Activated CD4-positive, alpha-beta T cell treated with anti-CD3 and anti-CD28 coated beads for 4 hours (primary cell): ENCODE results near the gene SUPT3H.
"Not testable (repeated sequence)": the region's sequence is repeated elsewhere in the genome, so short reads cannot be mapped to it uniquely, and the experiment has no call there.

Source experiments
- DNase-seq, 2 donors: peaks; one replicate each; pipeline ENCODE4 v3.0.0-alpha.2; 2020

The SUPT3H gene

DNA sequence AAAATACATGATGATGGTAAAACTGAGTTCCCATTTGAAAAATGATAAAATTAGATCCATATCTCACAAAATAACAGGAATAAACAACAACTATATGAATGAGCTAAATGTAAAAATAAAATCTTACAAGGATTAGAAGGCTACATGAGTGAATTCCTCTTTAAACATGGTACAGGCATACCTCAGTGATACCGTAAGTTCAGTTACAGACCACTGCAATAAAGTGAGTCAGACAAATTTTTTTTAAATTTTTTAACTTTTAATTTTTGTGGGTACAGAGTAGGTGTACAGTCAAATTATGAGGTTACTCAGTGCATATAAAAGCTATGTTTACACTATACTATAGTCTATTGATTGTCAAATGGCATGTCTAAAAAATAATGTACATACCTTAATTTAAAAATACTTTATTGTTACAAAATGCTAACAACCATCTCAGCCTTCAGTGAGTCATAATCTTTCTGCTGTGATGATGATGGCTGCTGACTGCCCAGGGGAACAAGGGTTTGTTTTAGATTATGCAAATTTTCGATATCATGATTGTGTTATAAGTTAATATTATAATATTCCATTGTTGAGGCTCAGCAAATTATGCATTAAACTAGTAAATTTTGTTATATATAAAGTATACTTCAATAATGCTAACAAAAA, 272.4 kb downstream of the SUPT3H start:
- DNase-seq = no peak

DNA sequence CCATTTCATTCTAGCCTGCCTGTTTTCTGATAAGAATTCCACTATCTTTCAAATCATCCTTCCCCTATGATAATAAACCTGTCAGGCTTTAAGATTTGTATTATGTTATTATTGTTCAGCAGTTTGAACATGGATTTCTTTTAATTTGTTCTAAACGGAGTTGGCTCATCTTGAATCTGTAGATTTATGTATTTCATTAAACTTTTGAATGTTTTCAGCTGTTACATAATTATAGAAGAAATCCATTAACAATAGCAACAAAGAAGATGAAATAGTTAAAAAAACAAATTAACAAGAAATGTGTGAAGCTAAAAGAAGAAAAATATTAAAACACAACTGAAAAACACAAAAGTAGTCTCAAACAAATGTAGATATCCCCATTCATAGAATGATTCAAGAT, 273.3 kb downstream of the SUPT3H start:
- DNase-seq = no peak

DNA sequence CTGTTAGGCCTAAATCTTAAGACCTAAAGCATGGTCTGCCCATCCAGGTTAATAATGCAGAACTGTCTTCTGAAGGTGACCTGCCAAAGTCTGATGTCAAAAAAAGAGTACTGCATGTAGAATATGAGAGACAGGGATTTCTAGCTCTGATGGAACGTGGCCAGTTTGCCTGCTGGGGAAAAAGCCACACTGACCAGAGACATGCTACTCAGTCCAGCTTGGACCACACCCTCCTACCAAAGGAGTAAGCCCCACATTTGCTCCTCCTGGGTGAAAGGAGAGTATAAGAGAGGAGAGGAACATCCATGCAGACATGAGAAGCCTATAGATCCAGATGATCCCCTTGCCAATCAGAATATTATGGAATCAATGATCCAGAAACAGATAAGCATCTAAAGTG, 279.5 kb downstream of the SUPT3H start:
- DNase-seq = no peak

DNA sequence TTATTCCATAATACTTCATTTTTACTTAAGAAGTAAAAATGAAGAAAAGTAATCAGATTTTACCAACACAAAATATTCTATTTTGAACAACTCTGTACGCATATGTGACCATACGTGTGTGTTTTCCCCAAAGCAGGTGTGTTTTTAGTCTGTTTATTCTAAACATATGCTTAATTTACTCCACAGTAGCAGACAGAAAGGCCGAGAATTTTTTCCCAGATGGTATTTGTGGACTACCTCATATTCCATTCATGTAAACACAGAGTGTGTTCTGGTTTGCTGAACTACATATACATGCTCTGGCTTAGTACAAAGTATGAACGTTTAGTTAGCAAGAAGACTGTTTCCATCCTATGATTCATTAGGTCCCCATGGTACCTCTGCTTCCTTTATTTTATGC, 282.9 kb downstream of the SUPT3H start:
- DNase-seq = no peak

GRCh38 chr6:45092135-45092534, 285.6 kb downstream of the SUPT3H start:
- no peak for DNase-seq

- DNase-seq = no peak
Observed at GRCh38 chr6:45086360-45087084, 291.2 kb downstream of the SUPT3H start.

GRCh38 chr6:45084257-45084656, 293.5 kb downstream of the SUPT3H start:
- no peak for DNase-seq

GRCh38 chr6:45082091-45082490, 295.6 kb downstream of the SUPT3H start:
- DNase-seq = no peak

DNA sequence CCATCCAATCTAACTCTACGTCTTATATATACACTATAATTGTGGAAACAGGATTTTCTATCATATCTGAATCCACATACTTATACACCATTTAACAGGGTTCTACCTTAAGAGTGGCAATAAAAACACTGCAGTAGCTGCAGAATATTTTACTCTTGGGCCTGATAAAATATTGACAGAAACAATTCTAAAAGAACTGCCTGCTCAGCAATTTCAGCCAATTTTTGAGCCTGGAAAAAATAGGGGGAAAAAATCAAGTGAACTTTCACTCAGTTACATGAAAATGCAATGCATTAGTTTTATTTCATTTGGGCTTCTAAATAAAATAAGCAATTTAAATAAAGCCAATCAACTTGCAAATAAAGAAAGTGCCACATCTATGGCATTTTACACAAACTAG, 296.1 kb downstream of the SUPT3H start:
- DNase-seq = no peak

- no peak for DNase-seq
Observed at GRCh38 chr6:45078432-45078831, 299.3 kb downstream of the SUPT3H start.

GRCh38 chr6:45076217-45076930, 301.4 kb downstream of the SUPT3H start:
- DNase-seq = no peak

- no peak for DNase-seq
Observed at GRCh38 chr6:45075246-45075645, 302.5 kb downstream of the SUPT3H start.

- no peak for DNase-seq
Observed at GRCh38 chr6:45074439-45074838, 303.3 kb downstream of the SUPT3H start.

GRCh38 chr6:45073771-45074170, 304.0 kb downstream of the SUPT3H start:
- no peak for DNase-seq

DNA sequence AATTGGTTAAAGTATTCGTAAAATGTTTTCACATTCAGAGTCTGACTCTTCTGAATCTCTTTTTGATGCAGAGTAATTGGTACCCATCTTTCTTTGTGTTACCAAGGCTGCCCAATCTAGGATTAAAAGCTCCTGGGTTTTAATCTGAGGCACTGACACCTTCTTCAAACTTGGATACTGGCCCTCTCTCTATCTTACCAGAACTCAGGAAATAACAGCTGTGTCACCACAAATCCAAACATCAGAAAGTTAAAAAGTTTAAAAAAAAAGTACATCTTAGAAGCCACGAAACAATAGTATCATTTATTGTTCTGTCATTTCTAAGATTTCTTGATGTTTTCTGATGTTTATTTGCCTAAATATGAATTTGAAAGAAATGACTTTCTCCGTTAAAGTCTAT, 305.1 kb downstream of the SUPT3H start:
- DNase-seq = no peak

DNA sequence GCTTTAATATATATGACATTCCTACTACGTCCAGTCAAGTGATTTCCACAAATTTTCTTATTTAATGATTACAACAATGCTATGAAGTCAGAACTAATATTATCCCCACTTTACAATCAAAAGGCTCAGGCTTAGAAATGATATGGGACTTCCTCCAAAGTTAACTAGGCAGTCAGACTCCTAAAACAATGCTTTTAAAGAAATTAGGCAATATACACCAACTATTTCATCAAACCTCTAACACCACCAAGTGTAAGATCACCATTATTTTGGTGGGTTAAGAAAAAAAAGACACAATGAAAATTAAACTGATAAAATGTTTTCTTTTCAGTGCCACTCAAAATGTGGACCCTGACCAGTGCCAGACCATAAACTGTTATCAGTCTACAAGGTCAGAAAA, 305.7 kb downstream of the SUPT3H start:
- DNase-seq = no peak

- no peak for DNase-seq
Observed at GRCh38 chr6:45069091-45069490, 308.6 kb downstream of the SUPT3H start.

GRCh38 chr6:45067446-45067845, 310.3 kb downstream of the SUPT3H start:
- DNase-seq = not testable (repeated sequence)

- DNase-seq = not testable (repeated sequence)
Observed at GRCh38 chr6:45062659-45063058, 315.1 kb downstream of the SUPT3H start.

DNA sequence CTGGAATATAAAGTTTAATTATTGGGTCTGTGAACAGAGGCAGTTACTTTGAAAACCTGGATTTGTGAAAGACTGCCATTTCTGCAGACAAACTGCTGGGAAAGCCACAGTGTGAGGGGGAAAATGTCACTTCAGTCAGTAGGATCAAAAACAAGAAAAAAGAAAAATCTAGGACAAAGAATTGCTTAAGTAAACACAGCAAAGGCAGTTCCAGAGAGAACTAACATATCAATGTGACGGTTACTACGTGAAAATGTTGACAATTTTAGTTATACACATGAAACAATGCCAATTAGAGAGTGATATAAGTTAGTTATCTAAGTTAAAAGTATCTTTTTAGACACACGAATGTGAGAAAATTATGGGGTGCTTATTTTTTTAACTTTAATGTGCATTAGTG, 320.0 kb downstream of the SUPT3H start:
- DNase-seq = no peak

DNA sequence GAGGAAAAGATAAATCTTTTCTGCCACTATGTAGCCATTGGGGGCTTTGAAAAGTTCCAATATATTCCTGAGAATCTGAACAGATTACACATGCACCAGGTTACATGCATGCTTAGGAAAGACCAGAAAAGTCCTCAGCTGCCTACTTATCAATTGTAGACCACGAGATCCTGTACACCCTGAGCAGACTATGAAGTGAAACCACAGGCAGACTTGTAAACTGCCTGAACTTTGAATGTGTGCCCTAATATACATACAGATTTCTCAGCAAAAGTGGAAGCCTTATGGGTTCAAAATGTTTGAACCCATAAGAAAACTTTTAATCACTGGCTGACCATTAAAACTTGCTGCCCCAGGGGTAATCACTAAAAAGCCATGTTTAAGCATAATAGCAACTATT, 323.1 kb downstream of the SUPT3H start:
- DNase-seq = no peak

DNA sequence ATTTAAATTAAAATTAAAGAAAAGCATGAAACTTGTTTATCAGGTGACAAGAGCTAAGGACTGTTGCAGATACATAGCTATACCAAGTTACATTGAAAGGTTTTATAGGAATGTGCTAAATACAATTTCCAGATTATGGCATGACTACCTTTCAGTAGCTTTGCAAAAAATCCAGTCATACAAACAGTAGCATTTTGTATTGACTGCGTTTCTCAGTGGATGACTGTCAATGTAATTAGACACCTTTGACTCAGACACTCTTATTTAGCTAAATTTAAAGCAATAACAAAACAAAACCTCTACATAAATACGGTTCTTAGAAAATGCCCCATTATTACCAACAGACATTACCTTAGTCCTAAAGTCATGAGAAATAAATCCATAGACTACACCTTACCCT, 325.4 kb downstream of the SUPT3H start:
- DNase-seq = no peak

DNA sequence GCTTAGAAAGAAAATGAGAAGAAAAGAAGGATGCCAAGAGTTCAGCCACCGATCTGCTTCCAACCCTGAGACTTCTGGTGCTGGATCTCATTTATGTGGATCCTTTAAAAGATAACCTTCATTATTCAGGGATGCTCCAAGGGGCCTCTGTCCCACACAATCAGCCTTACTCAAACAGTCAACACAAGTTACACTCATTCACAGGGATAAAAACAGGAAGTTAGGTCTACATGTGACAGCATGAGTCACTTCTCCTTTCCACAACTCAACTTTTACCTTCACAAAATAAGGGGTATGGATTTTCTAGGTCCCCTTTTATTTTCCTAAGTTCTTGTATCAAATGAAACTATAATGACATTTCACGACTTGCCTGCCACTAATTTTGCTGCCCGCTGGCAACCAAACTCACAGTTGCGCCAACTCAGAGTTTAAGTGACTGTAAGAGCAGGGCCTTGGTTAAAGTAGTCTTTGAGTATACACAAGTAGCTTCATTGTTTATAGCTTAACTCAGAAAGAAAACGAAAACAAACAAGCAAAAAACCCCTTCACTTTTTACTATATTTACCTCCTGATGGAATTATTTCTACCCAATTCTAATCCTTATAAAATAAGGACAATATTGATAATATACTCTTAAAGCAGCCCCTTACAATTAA, 328.4 kb downstream of the SUPT3H start:
- DNase-seq = no peak

DNA sequence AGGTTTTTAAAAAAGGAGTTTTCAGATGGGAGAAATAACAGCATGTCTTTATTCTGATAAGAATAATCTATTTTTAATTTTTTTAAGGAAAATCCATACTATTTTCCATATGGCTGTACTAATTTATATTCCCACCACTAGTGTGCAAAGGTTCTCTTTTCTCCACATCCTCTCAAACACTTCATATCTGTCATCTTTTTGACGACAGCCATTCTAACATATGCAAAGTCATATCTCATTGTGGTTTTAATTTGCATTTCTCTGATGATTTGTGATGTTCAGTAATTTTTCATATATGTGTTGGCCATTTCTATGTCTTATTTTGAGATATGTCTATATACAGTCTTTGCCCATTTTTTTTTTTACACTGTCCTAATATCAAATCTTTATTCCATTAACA, 330.2 kb downstream of the SUPT3H start:
- no peak for DNase-seq
